H1 (cell line): ENCODE measurements around the gene DDX1. TPM values are rescaled to one million over a fixed set of nuclear protein-coding genes. Genes with fewer than 3 reads are reported as not detected.

Experiments used
- CTCF ChIA-PET: fragments of 300-600 bp; sonication (Branson Sonifier 250); formaldehyde crosslinking; loops from one replicate; lab custom pipeline; 2021; ENCODE audit not compliant: partially characterized antibody; lab: Charles Lee
- POLR2A ChIA-PET: fragments of 300-600 bp; sonication (Branson Sonifier 250); formaldehyde crosslinking; loops from one replicate; lab custom pipeline; 2021; ENCODE audit warnings: inconsistent platforms; ENCODE audit not compliant: partially characterized antibody; lab: Charles Lee
- DNase-seq, 2 experiments: peaks; one replicate each; pipeline versions ENCODE4 v3.0.0 to v3.0.0-alpha.2; 2010 to 2022; ENCODE audit warnings: low spot score in 2 of 2, low read depth in 1 of 2, mixed read lengths in 1 of 2
- FAIRE-seq: peaks from 2 replicates; lab custom pipeline; 2011; peaks lifted over from hg19 to GRCh38; lab: Jason Lieb, UNC
- H2AFZ ChIP-seq: 2 replicates; pipeline ENCODE4 v1.8.1; 2012; ENCODE audit warnings: low read length, inconsistent platforms
- H2AK5ac ChIP-seq: 2 replicates; pipeline ENCODE4 v1.6.1; 2013; ENCODE audit warnings: low read depth, low read length
- H2BK120ac ChIP-seq: replicated peaks from 2 replicates; pipeline ENCODE3; 2013; ENCODE audit warnings: low read depth, low read length, inconsistent platforms
- H2BK12ac ChIP-seq: 2 replicates; pipeline ENCODE4 v1.6.1; 2013; ENCODE audit warnings: low read depth, low read length
- H2BK15ac ChIP-seq: 2 replicates; pipeline ENCODE4 v1.6.1; 2013; ENCODE audit warnings: low read length
- H2BK20ac ChIP-seq: 2 replicates; pipeline ENCODE4 v1.6.1; 2013; ENCODE audit warnings: low read length
- H2BK5ac ChIP-seq: 2 replicates; pipeline ENCODE4 v1.6.1; 2013; ENCODE audit warnings: low read depth, low read length
- H3K14ac ChIP-seq: 2 replicates; pipeline ENCODE4 v1.6.1; 2013; ENCODE audit warnings: inconsistent platforms; ENCODE audit not compliant: insufficient read length
- H3K18ac ChIP-seq: 2 replicates; pipeline ENCODE4 v1.6.1; 2013; ENCODE audit warnings: low read length; ENCODE audit errors: extremely low read depth
- H3K23ac ChIP-seq: 2 replicates; pipeline ENCODE4 v1.6.1; 2013; ENCODE audit warnings: inconsistent platforms; ENCODE audit not compliant: insufficient read length
- H3K23me2 ChIP-seq: 2 replicates; pipeline ENCODE4 v1.6.1; 2013; ENCODE audit warnings: low read depth, low read length
- H3K27ac ChIP-seq: 2 replicates; pipeline ENCODE4 v1.6.1; 2011; ENCODE audit warnings: low read depth, low read length, inconsistent platforms
- H3K27me3 ChIP-seq, 4 experiments: replicated peaks in 1 of 4; 1 replicate in 1 of 4; 2 replicates in 3 of 4; pipeline versions ENCODE4 v1.6.1 to v1.8.1; 2011 to 2013; ENCODE audit warnings: low read length in 3 of 4, mild to moderate bottlenecking in 3 of 4, inconsistent platforms in 2 of 4, mixed read lengths in 2 of 4, moderate library complexity in 1 of 4; ENCODE audit not compliant: control insufficient read depth in 3 of 4, insufficient read depth in 3 of 4; ENCODE audit errors: extremely low read depth in 1 of 4
- H3K36me3 ChIP-seq, 4 experiments: 2 replicates each; pipeline versions ENCODE4 v1.6.1 to v1.8.1; 2011 to 2013; ENCODE audit warnings: mild to moderate bottlenecking in 4 of 4, low read length in 3 of 4, moderate library complexity in 2 of 4, control low read depth in 1 of 4, inconsistent platforms in 1 of 4; ENCODE audit not compliant: insufficient read depth in 4 of 4, control insufficient read depth in 2 of 4
- H3K4ac ChIP-seq: replicated peaks from 2 replicates; pipeline ENCODE3; 2013; ENCODE audit warnings: low read length, low read depth, mixed read lengths, inconsistent platforms; ENCODE audit not compliant: insufficient read length
- H3K4me1 ChIP-seq, 4 experiments: replicated peaks in 1 of 4; 1 replicate in 1 of 4; 2 replicates in 3 of 4; pipeline versions ENCODE4 v1.6.1 to v1.8.1; 2011 to 2013; ENCODE audit warnings: low read length in 3 of 4, inconsistent platforms in 2 of 4, mixed read lengths in 1 of 4; ENCODE audit not compliant: insufficient read depth in 4 of 4, control insufficient read depth in 3 of 4
- H3K4me2 ChIP-seq, 2 experiments: 2 replicates each; pipeline versions ENCODE4 v1.6.1 to v1.8.1; 2011 to 2013; ENCODE audit warnings: low read depth in 2 of 2, low read length in 2 of 2, control low read depth in 1 of 2, inconsistent platforms in 1 of 2, mild to moderate bottlenecking in 1 of 2; ENCODE audit not compliant: insufficient read depth in 1 of 2
- H3K4me3 ChIP-seq, 4 experiments: fragments of 200-600, 300-600 bp in 1 of 4; sonication (generic), shearing (Covaris generic), sonication (Bioruptor Twin) in 1 of 4; 2 replicates each; pipeline versions ENCODE4 v1.5.1 to v1.8.1; 2011 to 2016; ENCODE audit warnings: low read length in 4 of 4, low read depth in 3 of 4, control low read depth in 2 of 4, inconsistent platforms in 2 of 4, mild to moderate bottlenecking in 2 of 4, mixed read lengths in 1 of 4, moderate library complexity in 1 of 4; ENCODE audit not compliant: insufficient read depth in 2 of 4; ENCODE audit errors: extremely low read depth in 1 of 4
- H3K56ac ChIP-seq: replicated peaks from 2 replicates; pipeline ENCODE3; 2013; ENCODE audit warnings: low read depth, mild to moderate bottlenecking, mixed read lengths, low read length, inconsistent platforms; ENCODE audit not compliant: insufficient read length
- H3K79me1 ChIP-seq: 2 replicates; pipeline ENCODE4 v1.6.1; 2013; ENCODE audit warnings: low read depth, low read length, control low read depth
- H3K79me2 ChIP-seq, 2 experiments: 2 replicates each; pipeline versions ENCODE4 v1.6.1 to v1.8.1; 2012 to 2013; ENCODE audit warnings: low read length in 2 of 2, mild to moderate bottlenecking in 2 of 2, inconsistent platforms in 1 of 2; ENCODE audit not compliant: insufficient read depth in 2 of 2, control insufficient read depth in 1 of 2
- H3K9ac ChIP-seq, 4 experiments: replicated peaks in 1 of 4; 1 replicate in 1 of 4; 2 replicates in 3 of 4; pipeline versions ENCODE4 v1.6.1 to v1.8.1; 2011 to 2013; ENCODE audit warnings: low read depth in 3 of 4, low read length in 3 of 4, control low read depth in 2 of 4, mild to moderate bottlenecking in 2 of 4, moderate library complexity in 2 of 4, inconsistent platforms in 1 of 4; ENCODE audit errors: extremely low read depth in 1 of 4
- H3K9me3 ChIP-seq, 2 experiments: 2 replicates each; pipeline versions ENCODE4 v1.6.1 to v1.8.1; 2012 to 2013; ENCODE audit warnings: mild to moderate bottlenecking in 2 of 2, moderate library complexity in 2 of 2, control low read depth in 1 of 2, inconsistent platforms in 1 of 2, low read depth in 1 of 2, low read length in 1 of 2, mixed read lengths in 1 of 2; ENCODE audit not compliant: insufficient read depth in 2 of 2
- H4K20me1 ChIP-seq, 2 experiments: replicated peaks in 1 of 2; 2 replicates each; pipeline versions ENCODE3 to v1.8.1; 2011 to 2013; ENCODE audit warnings: inconsistent platforms in 2 of 2, low read length in 2 of 2, mild to moderate bottlenecking in 1 of 2; ENCODE audit not compliant: insufficient read depth in 2 of 2, control insufficient read depth in 1 of 2
- H4K5ac ChIP-seq: 2 replicates; pipeline ENCODE4 v1.6.1; 2013; ENCODE audit warnings: low read length, low read depth, mixed read lengths, inconsistent platforms; ENCODE audit not compliant: insufficient read length
- H4K8ac ChIP-seq: 2 replicates; pipeline ENCODE4 v1.8.0; 2013; ENCODE audit warnings: mild to moderate bottlenecking, moderate library complexity, low read length, inconsistent platforms; ENCODE audit not compliant: insufficient read depth; ENCODE audit errors: extremely low read depth
- H4K91ac ChIP-seq: replicated peaks from 2 replicates; pipeline ENCODE3; 2013; ENCODE audit warnings: low read length, mixed read lengths, inconsistent platforms; ENCODE audit not compliant: insufficient read length
- HDAC2 ChIP-seq, 2 experiments: fragments of 300-600 bp in 1 of 2; sonication (generic) in 1 of 2; IDR thresholded peaks; 2 replicates each; pipeline ENCODE4 v1.6.1; 2011 to 2012; ENCODE audit warnings: low read depth in 2 of 2, low read length in 2 of 2, mild to moderate bottlenecking in 2 of 2, moderate library complexity in 2 of 2, borderline replicate concordance in 1 of 2, inconsistent platforms in 1 of 2
- KDM1A ChIP-seq: fragments of 200-600, 300-600 bp; sonication (generic); IDR thresholded peaks from 2 replicates; pipeline ENCODE4 v1.7.1; 2016; ENCODE audit warnings: mild to moderate bottlenecking, low read length, borderline replicate concordance
- WGBS, 2 experiments: shearing (Covaris generic) in 1 of 2; methylation state at CpG; one replicate each; pipeline versions ENCODE4 v1.1.6 to v1.1.7; 2013 to 2015; ENCODE audit warnings: low lambda C conversion rate in 2 of 2, mixed read lengths in 2 of 2, inconsistent platforms in 1 of 2, low coverage in 1 of 2, missing lambda C conversion rate in 1 of 2; ENCODE audit not compliant: insufficient replicate concordance in 2 of 2, insufficient coverage in 1 of 2, insufficient read length in 1 of 2; ENCODE audit errors: extremely low coverage in 1 of 2, missing lambda C conversion rate in 1 of 2; 5-methylcytosine and 5-hydroxymethylcytosine counted together
- polyA plus RNA-seq, 7 experiments: library from polyadenylated mRNA; depleted of rRNA in 3 of 7; stranded (reverse) in 5 of 7; unstranded in 2 of 7; fragments of >200 nt in 5 of 7; fragments of 200-250 nt in 2 of 7; gene quantifications; 1 replicate in 5 of 7; 2 replicates in 1 of 7; 4 replicates in 1 of 7; pipeline versions ENCODE4 v1.2.1 to v1.2.3, GENCODE V29; 2011 to 2013; ENCODE audit warnings: missing spikeins in 2 of 7, mixed read lengths in 2 of 7
- total RNA-seq: library from RNA; stranded (reverse); fragmentation: NEBNext Ultra II Directional; extraction: Animal tissue kit (Norgen Biotek cat#: 25700); gene quantifications from 2 replicates; pipeline ENCODE4 v1.2.1, GENCODE V29; 2021

Gene DDX1
- total and polyA plus RNA-seq, 2 of the 8 experiments (the other 6 are each of a cell fraction or from before 2014, with no cell fraction given): 51.1 to 161 TPM

- Histone ChIP-seq H3K23me2 (no peaks in the 10 kb centered on the region), H3K14ac (no peak overlapping the region), H4K5ac (no peak overlapping the region), H3K23ac (no peak overlapping the region), H3K27ac (no peak overlapping the region), H3K36me3 (peaks cover 0 to 10% (median 3%) of the 10 kb centered on the region in 4 experiments; a peak in 4 of 8 replicates), H3K4me3 (no peak overlapping the region), H2AK5ac (0 out of 2 replicates have a peak overlapping the region, but pooled peaks have one; percentile 3), H3K27me3 (no peaks in the 10 kb centered on the region), H4K8ac (no peak overlapping the region), H4K91ac (no peak overlapping the region), H3K79me1 (no peaks in the 10 kb centered on the region), H3K4ac (no peak overlapping the region), H3K79me2 (no peaks in the 10 kb centered on the region), H2AFZ (no peak overlapping the region), H3K56ac (no peak overlapping the region), H3K4me2 (no peak overlapping the region), H2BK20ac (no peak overlapping the region), H2BK12ac (no peak overlapping the region), H3K9ac (no peak overlapping the region), H2BK120ac (no peak overlapping the region), H3K18ac (no peak overlapping the region), H2BK5ac (no peak overlapping the region), H3K4me1 (no peaks in the 10 kb centered on the region; a peak in 1 of 7 replicates), H4K20me1 (no peaks in the 10 kb centered on the region), H3K9me3 (no peaks in the 10 kb centered on the region), H2BK15ac (no peak overlapping the region)
- FAIRE-seq (no peak), DNase-seq (no peak)
- ChIA-PET CTCF (interaction anchor here (0.7 to 6.4 kb wide), 15 partner anchors 9 to 866 kb away, joined by 3 to 31 read pairs (median 3); no protein-coding TSS in a partner anchor), POLR2A (interaction anchor here (1.1 to 1.5 kb wide), 3 partner anchors 9 to 105 kb away, joined by 3 to 6 read pairs (median 6); no protein-coding TSS in a partner anchor)
- 92% methylated on average over 13 of the region's 13 CpGs; no CpG with 5 or more reads in 1 of the 2 experiments for WGBS, 2 experiments
- peak; percentile 84; the same call in 1 of the 2 replicates for TF ChIP-seq KDM1A
- TF ChIP-seq HDAC2 (IDR thresholded peaks at IDR 0.05; ENCODE audit: borderline replicate concordance in 1 of 2, low read depth in 2 of 2, low read length in 2 of 2): no peak
Measured at GRCh38 chr2:15642815-15643500, 51.3 kb downstream of the DDX1 start.
